ENCODE measurements around the gene LIF. TPM values are rescaled to one million over a fixed set of nuclear protein-coding genes. Genes with fewer than 3 reads are reported as not detected.

The LIF gene
- total RNA-seq, 1 donor from 2014 or later: 6.9 TPM

DNA sequence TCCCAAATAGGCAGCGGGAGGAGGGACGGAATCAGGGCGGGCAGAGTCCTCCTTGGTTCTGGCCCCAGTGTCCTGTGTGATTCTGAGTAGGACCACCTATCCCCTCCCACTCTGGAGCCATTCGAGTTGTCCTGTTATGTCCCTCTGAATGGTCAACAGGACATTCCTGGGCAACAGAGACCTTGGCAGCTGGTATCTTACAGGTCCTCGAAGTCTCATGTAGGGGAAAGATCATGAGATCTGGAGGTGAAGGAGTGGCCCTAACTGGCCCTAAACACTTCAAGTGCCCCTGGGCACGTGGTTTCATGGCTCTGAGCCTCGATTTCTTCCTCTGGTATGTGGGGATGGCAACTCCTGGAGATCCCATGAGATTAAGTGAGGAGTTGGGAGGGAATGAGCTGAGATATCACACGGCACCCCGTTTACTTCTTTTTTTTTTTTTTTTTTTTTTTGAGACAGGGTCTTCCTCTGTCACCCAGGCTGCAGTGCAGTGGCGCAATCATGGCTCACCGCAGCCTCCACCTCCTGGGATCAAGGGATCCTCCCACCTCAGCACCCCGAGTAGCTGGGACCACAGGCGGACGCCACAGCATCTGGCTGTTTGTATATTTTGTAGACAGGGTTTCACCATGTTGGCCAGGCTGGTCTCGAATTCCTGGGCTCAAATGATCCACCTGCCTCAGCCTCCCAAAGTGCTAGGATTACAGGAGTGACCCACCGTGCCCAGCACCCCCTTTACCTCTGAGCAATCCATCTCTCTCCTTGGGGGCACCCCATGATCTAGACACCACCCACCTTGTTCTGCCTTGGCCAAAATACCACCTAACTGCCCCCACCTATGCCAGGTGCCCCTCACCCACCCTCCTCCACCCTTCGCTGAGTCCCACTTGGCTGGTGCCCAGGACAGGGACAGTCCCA, 6.8 kb downstream of the LIF start:
- intact Hi-C loops (cut with DNase I): no loop called here
- TF ChIP-seq, protein P1, sequence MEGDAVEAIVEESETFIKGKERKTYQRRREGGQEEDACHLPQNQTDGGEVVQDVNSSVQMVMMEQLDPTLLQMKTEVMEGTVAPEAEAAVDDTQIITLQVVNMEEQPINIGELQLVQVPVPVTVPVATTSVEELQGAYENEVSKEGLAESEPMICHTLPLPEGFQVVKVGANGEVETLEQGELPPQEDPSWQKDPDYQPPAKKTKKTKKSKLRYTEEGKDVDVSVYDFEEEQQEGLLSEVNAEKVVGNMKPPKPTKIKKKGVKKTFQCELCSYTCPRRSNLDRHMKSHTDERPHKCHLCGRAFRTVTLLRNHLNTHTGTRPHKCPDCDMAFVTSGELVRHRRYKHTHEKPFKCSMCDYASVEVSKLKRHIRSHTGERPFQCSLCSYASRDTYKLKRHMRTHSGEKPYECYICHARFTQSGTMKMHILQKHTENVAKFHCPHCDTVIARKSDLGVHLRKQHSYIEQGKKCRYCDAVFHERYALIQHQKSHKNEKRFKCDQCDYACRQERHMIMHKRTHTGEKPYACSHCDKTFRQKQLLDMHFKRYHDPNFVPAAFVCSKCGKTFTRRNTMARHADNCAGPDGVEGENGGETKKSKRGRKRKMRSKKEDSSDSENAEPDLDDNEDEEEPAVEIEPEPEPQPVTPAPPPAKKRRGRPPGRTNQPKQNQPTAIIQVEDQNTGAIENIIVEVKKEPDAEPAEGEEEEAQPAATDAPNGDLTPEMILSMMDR (IDR thresholded peaks at IDR 0.05): no peak

DNA sequence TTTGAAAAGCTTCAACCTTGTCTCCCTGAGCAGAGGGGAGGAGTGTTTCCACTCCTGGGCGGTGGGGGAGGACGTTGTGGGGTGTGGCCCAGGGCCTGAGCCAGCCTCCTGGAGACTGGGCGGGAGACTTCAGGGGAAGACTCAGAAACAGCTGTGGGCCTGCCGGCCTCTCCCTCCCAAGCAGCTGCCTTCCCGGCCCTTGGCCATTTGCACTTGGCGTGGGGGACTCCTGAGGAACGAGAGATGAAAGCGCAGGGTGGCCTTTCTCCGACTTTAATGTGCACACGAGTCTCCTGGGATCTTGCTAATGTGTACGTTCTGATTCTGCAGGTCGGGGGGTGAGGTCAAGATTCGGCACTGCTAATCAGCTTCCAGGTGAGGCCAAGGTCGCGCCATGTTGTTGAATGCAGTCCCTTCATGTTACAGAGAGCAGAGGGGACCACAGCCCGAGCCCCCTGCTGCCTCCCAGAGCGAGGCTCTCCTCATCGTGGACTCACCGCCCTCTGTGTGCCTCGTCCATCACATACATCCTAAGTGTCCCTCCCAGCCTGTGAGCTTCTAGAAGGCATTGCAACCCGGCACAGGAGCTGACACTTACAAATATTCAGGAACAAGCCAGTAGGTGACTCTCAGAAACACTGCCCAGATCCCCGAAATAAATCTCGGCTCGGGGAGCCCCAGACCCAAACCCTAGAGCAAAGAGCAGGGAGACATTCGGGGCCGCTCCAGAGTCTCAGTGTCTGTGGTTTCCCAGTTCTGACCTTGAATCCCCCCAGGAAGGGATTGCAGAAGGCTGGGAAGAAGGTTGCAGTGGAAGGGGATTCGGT, 7.7 kb downstream of the LIF start:
- H3K4me3 ChIP-seq: no peak overlapping the region
- TF ChIP-seq, protein P1 (IDR thresholded peaks at IDR 0.05): no peak
- ATAC-seq: peak; percentile 56
- no peaks in the 10 kb centered on the region for H3K9me3 ChIP-seq
- no peaks in the 10 kb centered on the region for H3K27me3 ChIP-seq
- no peaks in the 10 kb centered on the region for H3K36me3 ChIP-seq
- no peak for DNase-seq
- H3K27ac ChIP-seq: no peak overlapping the region
- H3K4me1 ChIP-seq: peaks cover 18% of the 10 kb centered on the region
- intact Hi-C loops (cut with DNase I): no loop called here

More for the DNA sequence above, 6.8 kb downstream of the LIF start:
- DNase-seq (no peak), ATAC-seq (no peak)
- no peaks in the 10 kb centered on the region for H3K36me3 ChIP-seq
- peaks cover 17% of the 10 kb centered on the region for H3K4me1 ChIP-seq
- no peaks in the 10 kb centered on the region for H3K9me3 ChIP-seq
- no peak overlapping the region for H3K4me3 ChIP-seq
- no peak overlapping the region for H3K27ac ChIP-seq
- no peaks in the 10 kb centered on the region for H3K27me3 ChIP-seq

DNA sequence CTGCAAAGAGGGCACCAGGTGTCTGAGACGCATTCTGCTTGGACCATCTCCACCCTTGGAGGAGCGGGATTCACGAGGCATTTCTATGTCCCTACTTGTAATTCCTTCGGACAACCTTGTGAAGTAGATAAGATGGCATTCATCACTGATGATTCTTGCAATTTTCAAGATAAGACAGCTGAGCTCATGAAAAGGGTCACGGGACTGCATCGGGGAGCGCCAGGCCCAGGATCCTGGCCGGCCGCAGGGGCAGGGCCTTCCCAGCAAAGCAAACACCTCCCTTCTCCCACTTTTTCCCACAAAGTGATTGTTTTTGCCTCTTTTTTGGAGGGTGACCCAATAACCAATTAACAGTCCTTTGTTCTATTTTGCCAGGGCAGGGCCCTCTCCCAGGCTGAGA, 8.4 kb downstream of the LIF start:
- no peak overlapping the region for H3K4me3 ChIP-seq
- H3K36me3 ChIP-seq: no peaks in the 10 kb centered on the region
- no peak for DNase-seq
- TF ChIP-seq, protein P1 (IDR thresholded peaks at IDR 0.05): no peak
- H3K4me1 ChIP-seq: peaks cover 18% of the 10 kb centered on the region
- intact Hi-C loops (cut with DNase I): no loop called here
- no peak overlapping the region for H3K27ac ChIP-seq
- no peaks in the 10 kb centered on the region for H3K27me3 ChIP-seq
- no peaks in the 10 kb centered on the region for H3K9me3 ChIP-seq
- ATAC-seq: no peak

DNA sequence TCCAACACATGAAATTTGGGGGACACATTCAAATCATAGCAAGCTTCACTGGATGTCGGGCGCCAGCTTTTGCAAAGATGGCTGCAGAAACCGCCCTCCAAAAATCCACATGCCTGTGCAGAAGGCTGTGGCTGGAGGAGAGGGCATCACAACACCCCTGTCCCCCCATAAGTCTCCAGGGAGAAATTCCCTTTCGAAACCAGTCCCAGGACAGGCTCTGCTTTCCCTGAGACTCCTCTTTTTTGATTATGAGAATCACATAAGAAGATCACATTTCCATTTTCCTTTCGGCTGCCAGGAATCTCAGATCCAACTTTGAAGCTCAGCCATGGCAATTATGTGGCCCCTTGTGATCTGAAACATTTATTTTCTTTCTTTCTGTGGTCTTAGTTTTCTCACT, 9.7 kb downstream of the LIF start:
- TF ChIP-seq, protein P1 (IDR thresholded peaks at IDR 0.05): no peak
- no peak overlapping the region for H3K4me3 ChIP-seq
- H3K4me1 ChIP-seq: peaks cover 18% of the 10 kb centered on the region
- no peak for ATAC-seq
- no peak for DNase-seq
- H3K36me3 ChIP-seq: no peaks in the 10 kb centered on the region
- H3K9me3 ChIP-seq: no peaks in the 10 kb centered on the region
- H3K27me3 ChIP-seq: no peaks in the 10 kb centered on the region
- H3K27ac ChIP-seq: no peak overlapping the region
- intact Hi-C loops (cut with DNase I): no loop called here

DNA sequence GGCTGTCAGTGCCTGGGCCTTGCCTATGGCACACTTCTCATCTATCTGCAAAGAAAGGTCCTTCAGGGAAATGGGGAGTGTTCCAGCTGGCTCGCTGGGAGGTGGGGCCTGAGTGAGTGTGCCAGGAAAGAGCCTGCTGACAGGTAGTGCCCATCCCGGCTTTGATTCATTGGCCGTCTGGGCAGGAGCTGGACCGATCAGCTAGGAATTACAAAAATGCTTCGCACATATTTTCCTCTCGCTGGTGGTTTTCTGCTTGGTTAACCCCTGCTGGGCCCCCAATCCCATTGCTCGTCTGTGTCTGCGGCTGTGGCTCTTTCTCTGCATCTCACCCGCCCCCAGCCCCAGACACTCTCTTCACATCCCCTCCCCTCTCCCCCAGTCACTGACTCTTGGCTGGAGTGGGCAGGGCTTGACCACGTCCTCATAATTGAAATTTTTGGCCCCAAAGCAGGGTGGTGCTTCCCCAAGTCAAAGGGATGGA, 10.8 kb downstream of the LIF start:
- intact Hi-C loops (cut with DNase I): no loop called here
- ATAC-seq (peak; percentile 65), DNase-seq (no peak)
- Histone ChIP-seq H3K36me3 (no peaks in the 10 kb centered on the region), H3K4me3 (no peak overlapping the region), H3K4me1 (peaks cover 18% of the 10 kb centered on the region), H3K27ac (peak overlapping the region; percentile 1), H3K9me3 (no peaks in the 10 kb centered on the region), H3K27me3 (no peaks in the 10 kb centered on the region)
- TF ChIP-seq, protein P1 (IDR thresholded peaks at IDR 0.05): no peak
